K562 (cell line): ENCODE measurements around the gene KIF1A. TPM values are rescaled to one million over a fixed set of nuclear protein-coding genes. Genes with fewer than 3 reads are reported as not detected.

Experiments used
- ATAC-seq: fragments of 200-7000 bp; cut with Tn5 transposase; 3 replicates; pipeline ENCODE4 v1.9.1; 2020; ENCODE audit warnings: moderate library complexity
- BruUV-seq: library from RNA; stranded (reverse); fragments of 400-500 nt; replicated peaks from 2 replicates; lab custom pipeline; 2021; lab: Mats Ljungman, UMichigan
- CTCF ChIA-PET: fragments of 300-600 bp; formaldehyde crosslinking; extraction: SDS; loops from one replicate; lab custom pipeline; 2021; ENCODE audit warnings: low intra/inter-chr PET ratio; lab: Yijun Ruan, JAX
- POLR2A ChIA-PET: fragments of 300-600, 350-650 bp; sonication (Branson Sonifier 250); formaldehyde crosslinking; extraction: SDS; loops from one replicate; lab custom pipeline; 2021; ENCODE audit warnings: antibody characterized with exemption, inconsistent platforms; lab: Yijun Ruan, JAX
- DNase-seq, 4 experiments: peaks; one replicate each; pipeline versions ENCODE4 v3.0.0 to v3.0.0-alpha.2; 2011 to 2018; ENCODE audit warnings: low spot score in 3 of 4, mixed read lengths in 3 of 4; ENCODE audit errors: extremely low read depth in 1 of 4
- FAIRE-seq: peaks from 2 replicates; lab custom pipeline; 2011; peaks lifted over from hg19 to GRCh38; lab: Jason Lieb, UNC
- H2AFZ ChIP-seq: 2 replicates; pipeline ENCODE4 v1.6.0; 2011; ENCODE audit warnings: low read depth, low read length, control low read depth, inconsistent platforms
- H3K27ac ChIP-seq: fragments of 200-600 bp; 3 replicates; pipeline ENCODE4 v1.8.0; 2011; ENCODE audit warnings: low read depth, mild to moderate bottlenecking, control low read depth, inconsistent platforms, low read length, moderate library complexity, mixed read lengths; ENCODE audit errors: extremely low read depth
- H3K27me3 ChIP-seq, 2 experiments: fragments of 300-600 bp in 1 of 2; 2 replicates in 1 of 2; 3 replicates in 1 of 2; pipeline versions ENCODE4 v1.6.0 to v1.8.0; 2011; ENCODE audit warnings: inconsistent platforms in 2 of 2, low read length in 2 of 2, mild to moderate bottlenecking in 1 of 2, mixed read lengths in 1 of 2, moderate library complexity in 1 of 2; ENCODE audit not compliant: control insufficient read depth in 2 of 2, insufficient read depth in 2 of 2
- H3K36me3 ChIP-seq: fragments of 300-600 bp; 3 replicates; pipeline ENCODE4 v1.8.0; 2011; ENCODE audit warnings: mild to moderate bottlenecking, low read length, inconsistent platforms; ENCODE audit not compliant: control insufficient read depth, insufficient read depth
- H3K4me1 ChIP-seq, 2 experiments: fragments of 200-600 bp in 1 of 2; replicated peaks in 1 of 2; 2 replicates in 1 of 2; 3 replicates in 1 of 2; pipeline versions ENCODE4 v1.5.1 to v1.8.0; 2011; ENCODE audit warnings: inconsistent platforms in 2 of 2, low read length in 2 of 2, mild to moderate bottlenecking in 1 of 2, mixed read lengths in 1 of 2, moderate library complexity in 1 of 2; ENCODE audit not compliant: control insufficient read depth in 2 of 2, insufficient read depth in 2 of 2
- H3K4me2 ChIP-seq: 2 replicates; pipeline ENCODE4 v1.6.1; 2011; ENCODE audit warnings: low read length, control low read depth, inconsistent platforms, mixed read lengths; ENCODE audit not compliant: insufficient read depth
- H3K4me3 ChIP-seq: fragments of 200-600 bp; sonication (generic), shearing (Covaris generic); 2 replicates; pipeline ENCODE4 v1.5.1; 2016; ENCODE audit warnings: control low read depth, inconsistent platforms
- H3K79me2 ChIP-seq: fragments of 200-600 bp; 3 replicates; pipeline ENCODE4 v1.8.0; 2011; ENCODE audit warnings: low read length, inconsistent platforms; ENCODE audit not compliant: control insufficient read depth, insufficient read depth
- H3K9ac ChIP-seq, 2 experiments: 2 replicates each; pipeline versions ENCODE4 v1.6.0 to v1.6.1; 2011; ENCODE audit warnings: low read depth in 2 of 2, low read length in 2 of 2, control low read depth in 1 of 2, inconsistent platforms in 1 of 2, mild to moderate bottlenecking in 1 of 2, mixed read lengths in 1 of 2; ENCODE audit not compliant: insufficient read depth in 1 of 2
- H3K9me1 ChIP-seq: one replicate; pipeline ENCODE4 v1.6.0; 2011; ENCODE audit warnings: inconsistent platforms, mild to moderate bottlenecking, low read length, moderate library complexity; ENCODE audit not compliant: control insufficient read depth, insufficient read depth
- H3K9me3 ChIP-seq: replicated peaks from 2 replicates; pipeline ENCODE4 v1.5.1; 2011; ENCODE audit warnings: low read depth, low read length, inconsistent platforms; ENCODE audit not compliant: control insufficient read depth, insufficient read depth
- H4K20me1 ChIP-seq: replicated peaks from 2 replicates; pipeline ENCODE4 v1.6.1; 2011; ENCODE audit warnings: low read length, inconsistent platforms, mixed read lengths; ENCODE audit not compliant: control insufficient read depth, insufficient read depth
- CBFB ChIP-seq: sonication (generic); formaldehyde crosslinking; IDR thresholded peaks from 2 replicates; pipeline ENCODE4 v1.4.0; 2020; ENCODE audit warnings: mild to moderate bottlenecking, missing genetic modification reagents
- CBX2 ChIP-seq: fragments of 200-600 bp; sonication (generic); IDR thresholded peaks from one replicate; pipeline ENCODE4 v1.6.1; 2012; ENCODE audit warnings: mild to moderate bottlenecking, low read length, inconsistent platforms; ENCODE audit not compliant: insufficient read depth, poor library complexity, severe bottlenecking
- ERF ChIP-seq: fragments of 450-650 bp; formaldehyde crosslinking; IDR thresholded peaks from 2 replicates; pipeline ENCODE4 v1.4.0; 2020; ENCODE audit warnings: mild to moderate bottlenecking, mixed read lengths
- ESRRB ChIP-seq: fragments of 250-450 bp; sonication (Bioruptor Pico); IDR thresholded peaks from 2 replicates; pipeline ENCODE4 v1.5.0; 2020; ENCODE audit warnings: mild to moderate bottlenecking, moderate library complexity, borderline replicate concordance
- FOXP4 ChIP-seq: sonication (generic); formaldehyde crosslinking; IDR thresholded peaks from 2 replicates; pipeline ENCODE4 v1.8.0; 2022; ENCODE audit warnings: mild to moderate bottlenecking, missing genetic modification reagents, borderline replicate concordance
- HMBOX1 ChIP-seq: sonication (generic); IDR thresholded peaks from 2 replicates; pipeline ENCODE4 v1.6.1; 2016
- KHSRP ChIP-seq: fragments of 450-650 bp; IDR thresholded peaks from 2 replicates; pipeline ENCODE4 v1.6.1; 2017
- MAFK ChIP-seq: IDR thresholded peaks from 2 replicates; pipeline ENCODE4 v1.6.1; 2011; ENCODE audit warnings: low read length, improper control_type of control experiment
- NFYB ChIP-seq: IDR thresholded peaks from 2 replicates; pipeline ENCODE4 v1.6.1; 2011; ENCODE audit warnings: mild to moderate bottlenecking, moderate library complexity; ENCODE audit not compliant: insufficient read length; ENCODE audit errors: extremely low read depth
- NONO ChIP-seq, 2 experiments: fragments of 200-400 bp in 1 of 2; fragments of 450-650 bp in 1 of 2; formaldehyde crosslinking in 1 of 2; IDR thresholded peaks; 2 replicates each; pipeline ENCODE4 v1.6.1; 2017; ENCODE audit warnings: low read depth in 2 of 2, mild to moderate bottlenecking in 2 of 2, moderate library complexity in 2 of 2, low read length in 1 of 2
- PHF20 ChIP-seq: fragments of 450-650 bp; IDR thresholded peaks from 2 replicates; pipeline ENCODE4 v1.6.1; 2018; ENCODE audit not compliant: partially characterized antibody
- SAP30 ChIP-seq: fragments of 200-600 bp; sonication (generic); IDR thresholded peaks from 2 replicates; pipeline ENCODE4 v1.6.1; 2012; ENCODE audit warnings: borderline replicate concordance, low read depth, mild to moderate bottlenecking, moderate library complexity, low read length, control low read depth, inconsistent platforms; ENCODE audit not compliant: insufficient read depth, poor library complexity, severe bottlenecking
- SIN3A ChIP-seq, 2 experiments: fragments of 150-350 bp in 1 of 2; IDR thresholded peaks; 2 replicates each; pipeline ENCODE4 v1.6.1; 2011 to 2016; ENCODE audit warnings: borderline replicate concordance in 2 of 2, low read depth in 2 of 2, low read length in 2 of 2, mild to moderate bottlenecking in 2 of 2, moderate library complexity in 2 of 2; ENCODE audit not compliant: control insufficient read depth in 1 of 2
- WGBS: fragments of 100-300 bp; shearing (Covaris generic); methylation state at CpG from one replicate; pipeline ENCODE4 v1.1.6; 2016; ENCODE audit warnings: low coverage, mixed read lengths; ENCODE audit not compliant: insufficient coverage; ENCODE audit errors: missing lambda C conversion rate; 5-methylcytosine and 5-hydroxymethylcytosine counted together
- in situ Hi-C: fragments of 300-500 bp; cut with MboI; formaldehyde crosslinking; loops from 4 replicates; pipeline ENCODE4 v1.15.0; 2018; ENCODE audit warnings: inconsistent platforms, mixed read lengths
- intact Hi-C: fragments of 100-400 bp; cut with micrococcal nuclease; formaldehyde crosslinking; loops from 2 replicates; pipeline ENCODE4 v1.14.2; 2022
- polyA plus RNA-seq, 8 experiments: library from polyadenylated mRNA; depleted of rRNA in 4 of 8; stranded (reverse) in 5 of 8; unstranded in 3 of 8; fragments of >200 nt; fragmentation: Nextera tagmentation in 2 of 8; fragmentation: Illumina TruSeq in 1 of 8; extraction: Ambion mirVana in 2 of 8; extraction: Trizol in 1 of 8; gene quantifications; 2 replicates each; pipeline versions ENCODE4 v1.2.1 to v1.2.3, GENCODE V29; 2011 to 2014; ENCODE audit warnings: inconsistent platforms in 1 of 8, missing spikeins in 1 of 8
- total RNA-seq, 7 experiments: library from RNA; depleted of rRNA in 6 of 7; stranded (reverse); fragments of >200 nt in 6 of 7; fragmentation: Illumina TruSeq in 2 of 7; extraction: Trizol in 2 of 7; gene quantifications; 2 replicates each; pipeline versions ENCODE4 v1.2.1 to v1.2.3, GENCODE V29; 2011 to 2021; ENCODE audit warnings: low replicate concordance in 1 of 7

The KIF1A gene
- total and polyA plus RNA-seq, 9 of the 15 experiments (the other 6 are each of a cell fraction or from before 2014, with no cell fraction given) = 0.07 to 1.4 (median 0.45) TPM; not detected in 2

GRCh38 chr2:240725671-240726070 is 94.3 kb downstream of the KIF1A start (continued):
- no peak for TF ChIP-seq FOXP4 (CRISPR knock-in tag)
- no peak for TF ChIP-seq SIN3A (IDR thresholded peaks at IDR 0.05; ENCODE audit: borderline replicate concordance in 2 of 2, control insufficient read depth in 1 of 2, low read depth in 2 of 2, low read length in 2 of 2)
- no peak for TF ChIP-seq KHSRP
- no peak for TF ChIP-seq MAFK
- no peak for TF ChIP-seq ESRRB (CRISPR knock-in tag)

- Histone ChIP-seq H2AFZ (no peak overlapping the region), H3K36me3 (no peaks in the 10 kb centered on the region), H3K27me3 (peaks cover 0 to 70% of the 10 kb centered on the region in 2 experiments; a peak in 3 of 5 replicates), H3K4me3 (no peak overlapping the region), H3K27ac (no peak overlapping the region), H3K79me2 (no peaks in the 10 kb centered on the region), H3K9me1 (no peaks in the 10 kb centered on the region), H4K20me1 (no peaks in the 10 kb centered on the region), H3K4me2 (no peak overlapping the region), H3K4me1 (peaks cover 0 to 8% of the 10 kb centered on the region in 2 experiments; a peak in 1 of 5 replicates)
- no peak for FAIRE-seq
- BruUV-seq = no TSS peak
- ATAC-seq = no peak
- intact Hi-C loops (no loop called here), in situ Hi-C loops (no loop called here)
- WGBS = 0% methylated on average over 8 of the region's 12 CpGs
- CTCF ChIA-PET = no interaction called here
- no peak for DNase-seq
- TF ChIP-seq FOXP4 (CRISPR knock-in tag) (no peak), NONO (IDR thresholded peaks at IDR 0.05; ENCODE audit: low read depth in 2 of 2, low read length in 1 of 2) (no peak), CBX2 (no peak), SAP30 (no peak), ERF (CRISPR knock-in tag) (no peak), HMBOX1 (no peak), NFYB (no peak), CBFB (CRISPR knock-in tag) (no peak), PHF20 (no peak)
- TF ChIP-seq, all 486 proteins: peak for 0
- H3K9me3 ChIP-seq = no peaks in the 10 kb centered on the region
- POLR2A ChIA-PET = no interaction called here
- H3K9ac ChIP-seq = no peak overlapping the region
Measured at GRCh38 chr2:240725266-240725665, 94.8 kb downstream of the KIF1A start.
